HG02981 (cell line): Measurements from ENCODE around the gene DND1.
"Not testable (repeated sequence)": the region's sequence is repeated elsewhere in the genome, so short reads cannot be mapped to it uniquely, and the experiment has no call there.

ENCODE experiments used
- ATAC-seq: cut with Tn5 transposase; IDR thresholded peaks from one replicate; pipeline ENCODE4 v1.9.1; 2021; ENCODE audit warnings: mild to moderate bottlenecking, moderate library complexity; ENCODE audit not compliant: unreplicated experiment

DND1 gene

DNA sequence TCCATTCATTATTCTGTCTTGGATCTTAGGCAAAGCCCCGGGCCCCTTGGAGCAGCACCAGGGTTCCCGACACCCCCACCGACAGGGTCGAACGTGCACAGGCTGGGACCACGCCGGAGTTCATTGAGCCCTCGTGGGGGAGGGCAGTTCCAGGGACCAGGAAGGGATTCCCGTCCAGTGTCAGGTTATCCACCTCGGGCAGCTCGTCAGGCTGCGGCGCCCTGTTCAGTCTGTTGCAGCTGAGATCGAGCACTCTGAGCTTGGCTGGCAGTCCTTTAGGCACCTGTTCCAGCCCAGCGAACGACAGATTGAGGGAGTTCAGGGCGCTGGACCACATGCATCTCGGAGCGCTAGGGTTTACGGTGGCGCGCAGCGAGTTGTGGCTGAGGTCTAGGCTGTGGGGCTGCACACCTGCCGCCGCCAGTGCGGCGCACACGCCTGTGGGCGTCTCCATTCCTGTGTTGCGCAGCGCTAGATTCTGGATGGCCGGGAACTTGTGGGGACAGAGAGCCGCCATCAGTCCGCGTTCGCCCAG lies 41.5 kb downstream of the DND1 start:
- ATAC-seq: peak; percentile 25

DNA sequence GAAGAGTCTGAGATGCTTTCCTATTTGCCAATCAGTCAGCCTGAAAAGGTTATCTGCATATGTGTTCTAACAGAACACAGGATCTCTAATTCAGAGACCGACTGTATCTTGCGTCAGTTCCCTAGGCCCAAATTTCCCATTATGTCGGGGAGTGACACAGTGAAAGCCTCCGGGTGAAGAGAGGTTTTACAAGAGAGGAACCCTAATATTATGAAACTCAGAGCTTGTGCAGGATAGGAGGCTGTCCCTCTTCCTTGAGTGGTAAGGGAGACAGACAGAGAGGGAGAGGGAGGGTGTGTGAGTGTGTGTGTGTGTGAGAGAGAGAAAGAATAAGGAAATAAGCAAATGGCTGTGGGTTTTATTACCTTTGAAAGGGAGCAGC lies 42.3 kb downstream of the DND1 start:
- ATAC-seq: no peak

DNA sequence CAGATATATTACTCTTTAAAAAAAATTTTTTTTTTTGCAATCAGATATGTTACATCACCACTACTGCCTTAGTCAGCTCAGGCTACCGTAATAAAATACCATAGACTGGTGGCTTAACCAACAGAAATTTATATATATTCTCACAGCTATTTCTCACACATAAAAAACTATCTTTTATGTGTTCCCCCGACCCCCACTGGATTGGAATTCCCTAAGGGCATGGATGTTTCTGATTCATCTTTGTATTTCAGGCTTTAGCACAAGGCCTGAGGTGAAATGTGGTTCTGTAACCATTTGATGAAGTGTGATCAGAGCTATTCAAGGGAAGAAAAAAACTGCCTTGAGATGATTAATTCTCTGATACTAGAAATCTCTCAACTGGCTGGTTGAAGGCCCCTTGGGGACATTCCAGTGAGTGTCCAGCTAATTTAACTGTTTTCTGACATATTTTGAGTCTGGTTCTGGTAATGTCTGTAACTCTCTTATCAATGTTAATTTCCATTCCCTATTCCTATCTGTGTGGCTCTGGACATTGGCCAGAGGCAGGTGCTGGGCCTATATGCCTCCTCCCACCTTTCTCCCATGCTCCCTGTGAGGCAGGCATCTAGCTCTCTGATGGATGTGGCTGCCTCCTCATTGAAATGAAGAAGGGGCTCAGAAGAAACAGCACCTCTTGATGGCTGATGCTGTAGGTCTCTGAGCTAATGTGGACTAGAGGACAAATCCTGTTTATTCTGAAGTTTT lies 42.9 kb downstream of the DND1 start:
- no peak for ATAC-seq

DNA sequence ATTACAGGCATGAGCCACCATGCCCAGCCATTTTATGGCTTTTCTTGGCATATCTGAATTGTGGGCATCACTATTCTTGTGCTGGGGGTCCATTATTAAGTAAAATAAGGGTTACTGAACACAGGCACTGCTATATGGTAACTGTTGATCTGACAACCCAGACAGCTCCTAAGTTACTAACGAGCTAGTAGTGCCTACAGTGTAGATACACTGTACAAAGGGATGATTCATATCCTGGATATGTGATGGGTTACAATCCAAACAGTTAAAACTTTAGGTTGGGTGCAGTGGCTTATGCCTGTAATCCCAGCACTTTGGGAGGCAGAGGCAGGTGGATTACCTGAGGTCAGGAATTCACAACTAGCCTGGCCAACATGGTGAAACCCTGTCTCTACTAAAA lies 44.7 kb downstream of the DND1 start:
- no peak for ATAC-seq

DNA sequence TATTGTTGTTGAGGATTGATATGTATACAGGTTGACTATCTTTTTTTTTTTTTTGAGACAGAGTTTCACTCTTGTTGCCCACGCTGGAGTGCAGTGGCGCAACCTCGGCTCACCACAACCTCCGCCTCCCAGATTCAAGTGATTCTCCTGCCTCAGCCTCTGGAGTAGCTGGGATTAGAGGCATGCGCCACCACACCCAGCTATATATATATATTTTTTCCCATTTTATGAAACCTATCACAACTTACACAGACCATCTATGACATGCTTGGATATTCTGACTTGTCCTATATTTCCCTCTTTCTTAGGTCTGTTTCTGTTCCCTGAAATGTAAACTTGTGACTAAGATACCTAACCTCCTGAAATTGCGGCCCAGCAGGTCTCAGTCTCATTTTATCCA lies 45.4 kb downstream of the DND1 start:
- ATAC-seq: no peak

DNA sequence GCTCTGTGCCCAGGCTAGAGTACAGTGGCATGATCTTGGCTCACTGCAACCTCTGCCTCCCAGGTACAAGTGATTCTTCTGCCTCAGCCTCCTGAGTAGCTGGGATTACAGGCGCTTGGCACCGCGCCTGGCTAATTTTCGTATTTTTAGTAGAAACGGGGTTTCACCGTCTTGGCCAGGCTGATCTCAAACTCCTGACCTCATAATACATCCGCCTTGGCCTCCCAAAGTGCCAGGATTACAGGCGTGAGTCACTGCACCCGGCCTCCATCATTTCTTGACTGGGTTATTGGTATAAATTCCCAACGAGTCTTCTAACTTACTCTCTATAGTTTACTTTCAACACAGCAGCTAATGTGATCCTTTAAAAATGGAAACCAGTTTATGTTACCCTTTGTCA lies 48.5 kb downstream of the DND1 start:
- ATAC-seq: not testable (repeated sequence)

DNA sequence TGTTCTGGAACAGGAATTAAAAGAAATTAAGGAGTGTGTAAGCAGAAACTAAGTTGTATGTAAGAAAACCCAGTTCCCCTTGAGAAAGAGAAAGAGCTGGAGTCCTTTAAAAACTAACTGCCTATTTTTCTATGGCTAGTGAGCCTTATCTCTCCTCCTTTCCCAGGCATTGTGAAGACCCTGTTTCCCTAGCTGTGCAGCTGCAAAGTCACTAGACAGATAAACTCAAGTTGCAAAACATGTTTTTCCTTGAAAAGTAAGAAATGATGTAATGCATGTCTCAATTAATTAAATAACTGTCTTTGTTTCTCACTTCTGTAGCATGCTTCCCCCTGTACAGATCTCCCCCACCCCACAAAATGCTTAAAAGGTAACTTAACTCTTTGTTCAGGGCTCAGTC lies 50.3 kb downstream of the DND1 start:
- ATAC-seq: not testable (repeated sequence)

DNA sequence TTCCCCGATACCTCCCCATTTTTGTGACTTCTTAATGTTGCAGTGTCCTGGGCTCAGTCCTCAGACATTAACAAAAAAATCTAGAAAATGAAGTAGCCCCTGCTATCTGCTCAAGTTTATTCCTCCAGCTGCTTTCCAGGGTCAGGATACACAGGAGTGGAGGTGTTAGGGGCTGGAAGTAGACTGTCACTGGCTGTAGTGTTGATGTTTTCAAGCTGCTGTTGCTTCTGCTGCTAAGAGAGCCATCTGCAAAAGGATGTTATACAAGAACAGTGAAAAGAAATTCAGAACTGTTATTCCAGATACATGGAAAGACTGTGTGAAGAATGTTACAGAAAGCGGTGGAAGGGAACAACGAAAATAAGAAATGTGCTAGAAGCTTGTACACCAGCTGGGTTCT lies 51.1 kb downstream of the DND1 start:
- no peak for ATAC-seq
